GM12891 (cell line): ENCODE data around the gene FKBP9. TPM values are rescaled to one million over a fixed set of nuclear protein-coding genes. Genes with fewer than 3 reads are reported as not detected.
A peak's percentile ranks its signal among the peaks of the same experiment; 100 is the strongest.
"Not testable (repeated sequence)": the region's sequence is repeated elsewhere in the genome, so short reads cannot be mapped to it uniquely, and the experiment has no call there.

Experiments
- DNase-seq: peaks from one replicate; pipeline ENCODE4 v3.0.0; 2011; ENCODE audit warnings: low spot score; ENCODE audit not compliant: insufficient read length
- FAIRE-seq: peaks from 2 replicates; lab custom pipeline; 2011; peaks lifted over from hg19 to GRCh38; lab: Jason Lieb, UNC
- PAX5 ChIP-seq: IDR thresholded peaks from 2 replicates; pipeline ENCODE4 v1.6.1; 2011; ENCODE audit warnings: low read length, moderate library complexity, mild to moderate bottlenecking; ENCODE audit not compliant: insufficient read depth, severe bottlenecking
- POLR2A ChIP-seq: IDR thresholded peaks from 2 replicates; pipeline ENCODE4 v1.6.1; 2011; ENCODE audit warnings: low read depth, low read length, control low read depth
- POLR2AphosphoS5 ChIP-seq: IDR thresholded peaks from 2 replicates; pipeline ENCODE4 v1.6.1; 2011; ENCODE audit warnings: low read depth, low read length, control low read depth
- POU2F2 ChIP-seq: IDR thresholded peaks from 2 replicates; pipeline ENCODE4 v1.6.1; 2011; ENCODE audit warnings: low read depth, mild to moderate bottlenecking, control low read depth, low read length, moderate library complexity
- SPI1 ChIP-seq: IDR thresholded peaks from 2 replicates; pipeline ENCODE4 v1.6.1; 2011; ENCODE audit warnings: low read depth, low read length, control low read depth
- TAF1 ChIP-seq: IDR thresholded peaks from 2 replicates; pipeline ENCODE4 v1.6.1; 2011; ENCODE audit warnings: low read depth, low read length, control low read depth
- polyA plus RNA-seq: library from polyadenylated mRNA; unstranded; fragments of >200 nt; gene quantifications from one replicate; pipeline ENCODE4 v1.2.1, GENCODE V29; 2012; ENCODE audit warnings: low read depth, missing spikeins, inconsistent platforms; ENCODE audit not compliant: missing spikeins

FKBP9 gene
- 5.5 TPM for polyA plus RNA-seq

- FAIRE-seq: peak; percentile 41
- peak; percentile 78 for DNase-seq
- no peak for TF ChIP-seq POLR2A
- no peak for TF ChIP-seq POLR2AphosphoS5
- no peak for TF ChIP-seq PAX5
- 0 out of 2 replicates have a peak, but pooled peaks have one; percentile 8 for TF ChIP-seq POU2F2
- no peak for TF ChIP-seq SPI1
- TF ChIP-seq TAF1: no peak
These were observed at the start of gene FKBP9 for GRCh38 chr7:32957326-32958045. Gene FKBP9 (plus strand): TSS chr7:32957440. CDS start chr7:32957574, 134 bp downstream.

- TF ChIP-seq POLR2A (no peak), POU2F2 (no peak), SPI1 (no peak), PAX5 (no peak), TAF1 (no peak), POLR2AphosphoS5 (no peak)
- FAIRE-seq (no peak), DNase-seq (no peak)
These were observed 47.0 kb upstream of the FKBP9 start for GRCh38 chr7:32910195-32910594.

- DNase-seq (no peak), FAIRE-seq (no peak)
- TF ChIP-seq POLR2A (no peak), TAF1 (no peak), POLR2AphosphoS5 (no peak), SPI1 (no peak), PAX5 (no peak), POU2F2 (no peak)
These were observed 43.1 kb upstream of the FKBP9 start for GRCh38 chr7:32914184-32914583.

- no peak for DNase-seq
- no peak for FAIRE-seq
- no peak for TF ChIP-seq POLR2A
- TF ChIP-seq POLR2AphosphoS5: no peak
- no peak for TF ChIP-seq POU2F2
- TF ChIP-seq PAX5: no peak
- no peak for TF ChIP-seq SPI1
- TF ChIP-seq TAF1: no peak
These were observed 42.2 kb upstream of the FKBP9 start for GRCh38 chr7:32915041-32915536.

GRCh38 chr7:32916006-32916405, 41.2 kb upstream of the FKBP9 start:
- FAIRE-seq (no peak), DNase-seq (no peak)
- TF ChIP-seq POLR2A (no peak), POLR2AphosphoS5 (no peak), POU2F2 (no peak), PAX5 (no peak), TAF1 (no peak), SPI1 (no peak)

- DNase-seq: not testable (repeated sequence)
- peak; percentile 72 for FAIRE-seq
These were observed 40.2 kb upstream of the FKBP9 start for GRCh38 chr7:32916994-32917393.

GRCh38 chr7:32921896-32922295, 35.3 kb upstream of the FKBP9 start:
- DNase-seq (no peak), FAIRE-seq (no peak)
- TF ChIP-seq SPI1 (peak; percentile 44; the same call in 1 of the 2 replicates), POU2F2 (no peak)

GRCh38 chr7:32928785-32929298, 28.4 kb upstream of the FKBP9 start:
- TF ChIP-seq SPI1 (peak; percentile 37; the same call in 1 of the 2 replicates), TAF1 (no peak)
- FAIRE-seq (no peak), DNase-seq (no peak)

GRCh38 chr7:32929430-32930143, 27.7 kb upstream of the FKBP9 start:
- TF ChIP-seq PAX5: no peak
- TF ChIP-seq SPI1: no peak
- TF ChIP-seq POU2F2: no peak
- no peak for TF ChIP-seq POLR2AphosphoS5
- no peak for TF ChIP-seq POLR2A
- TF ChIP-seq TAF1: no peak
- DNase-seq (no peak), FAIRE-seq (no peak)

- FAIRE-seq: no peak
- DNase-seq: no peak
- no peak for TF ChIP-seq POU2F2
- TF ChIP-seq POLR2A: no peak
- TF ChIP-seq PAX5: no peak
- TF ChIP-seq SPI1: no peak
- no peak for TF ChIP-seq POLR2AphosphoS5
- TF ChIP-seq TAF1: no peak
These were observed 26.9 kb upstream of the FKBP9 start for GRCh38 chr7:32930378-32930777.
